K562 (cell line): Measurements from ENCODE around the gene PPP2R1A. TPM values are rescaled to one million over a fixed set of nuclear protein-coding genes. Genes with fewer than 3 reads are reported as not detected.

Experiments used
- ASH1L ChIP-seq: fragments of 450-650 bp; IDR thresholded peaks from 2 replicates; pipeline ENCODE4 v1.6.1; 2018; ENCODE audit warnings: borderline replicate concordance, mild to moderate bottlenecking, low read depth; ENCODE audit not compliant: partially characterized antibody
- CEBPB ChIP-seq: fragments of 450-650 bp; IDR thresholded peaks from 2 replicates; pipeline ENCODE4 v1.6.1; 2016; ENCODE audit warnings: missing genetic modification characterization, missing compliant biosample characterization
- JUND ChIP-seq, 2 experiments: IDR thresholded peaks; 2 replicates in 1 of 2; 3 replicates in 1 of 2; pipeline ENCODE4 v1.6.1; 2011; ENCODE audit warnings: borderline replicate concordance in 2 of 2, low read depth in 2 of 2, low read length in 2 of 2, improper control_type of control experiment in 1 of 2, missing biosample characterization in 1 of 2, missing genetic modification characterization in 1 of 2, missing genetic modification reagents in 1 of 2
- MXI1 ChIP-seq: IDR thresholded peaks from 2 replicates; pipeline ENCODE4 v1.6.1; 2011; ENCODE audit warnings: low read depth, mild to moderate bottlenecking, improper control_type of control experiment, low read length
- RNF2 ChIP-seq: sonication (generic); IDR thresholded peaks from 2 replicates; pipeline ENCODE4 v1.6.1; 2016
- SP1 ChIP-seq: sonication (generic); formaldehyde crosslinking; IDR thresholded peaks from 2 replicates; pipeline ENCODE4 v1.8.1; 2022; ENCODE audit warnings: mild to moderate bottlenecking, missing genetic modification reagents
- ZFX ChIP-seq: sonication (generic); formaldehyde crosslinking; IDR thresholded peaks from 2 replicates; pipeline ENCODE4 v1.8.0; 2022; ENCODE audit warnings: mild to moderate bottlenecking, missing genetic modification reagents, moderate library complexity
- ZNF431 ChIP-seq: sonication (generic); formaldehyde crosslinking; IDR thresholded peaks from 2 replicates; pipeline ENCODE4 v1.8.0; 2022; ENCODE audit warnings: mild to moderate bottlenecking, missing genetic modification reagents
- polyA plus RNA-seq, 8 experiments: library from polyadenylated mRNA; depleted of rRNA in 4 of 8; stranded (reverse) in 5 of 8; unstranded in 3 of 8; fragments of >200 nt; fragmentation: Nextera tagmentation in 2 of 8; fragmentation: Illumina TruSeq in 1 of 8; extraction: Ambion mirVana in 2 of 8; extraction: Trizol in 1 of 8; gene quantifications; 2 replicates each; pipeline versions ENCODE4 v1.2.1 to v1.2.3, GENCODE V29; 2011 to 2014; ENCODE audit warnings: inconsistent platforms in 1 of 8, missing spikeins in 1 of 8
- total RNA-seq, 7 experiments: library from RNA; depleted of rRNA in 6 of 7; stranded (reverse); fragments of >200 nt in 6 of 7; fragmentation: Illumina TruSeq in 2 of 7; extraction: Trizol in 2 of 7; gene quantifications; 2 replicates each; pipeline versions ENCODE4 v1.2.1 to v1.2.3, GENCODE V29; 2011 to 2021; ENCODE audit warnings: low replicate concordance in 1 of 7
- TF ChIP-seq, protein P1 (sequence below): fragments of 450-650 bp; formaldehyde crosslinking; conservative IDR thresholded peaks from 2 replicates; pipeline ENCODE4 v1.4.0; 2022; ENCODE audit warnings: mild to moderate bottlenecking, missing genetic modification characterization
- TF ChIP-seq, protein P2 (sequence below), 2 experiments: fragments of 150-350 bp in 1 of 2; IDR thresholded peaks; 2 replicates each; pipeline ENCODE4 v1.6.1; 2012 to 2016; ENCODE audit warnings: low read depth in 2 of 2, low read length in 2 of 2, mild to moderate bottlenecking in 1 of 2, moderate library complexity in 1 of 2
- TF ChIP-seq, protein P3 (sequence below): sonication (generic); formaldehyde crosslinking; IDR thresholded peaks from 2 replicates; pipeline ENCODE4 v1.8.0; 2022; ENCODE audit warnings: missing genetic modification reagents, mild to moderate bottlenecking, borderline replicate concordance
- TF ChIP-seq, protein P4 (sequence below), 2 experiments: fragments of 200-800 bp in 1 of 2; sonication (Bioruptor generic) in 1 of 2; sonication (generic) in 1 of 2; formaldehyde crosslinking in 1 of 2; IDR thresholded peaks in 1 of 2; conservative IDR thresholded peaks in 1 of 2; 2 replicates each; pipeline versions ENCODE4 v1.5.0 to v1.6.1; 2016 to 2020; ENCODE audit warnings: missing compliant biosample characterization in 1 of 2, missing genetic modification characterization in 1 of 2, missing genetic modification reagents in 1 of 2
- TF ChIP-seq, protein P5 (sequence below): fragments of 450-650 bp; IDR thresholded peaks from 2 replicates; pipeline ENCODE4 v1.6.1; 2016; ENCODE audit warnings: missing biosample characterization, missing genetic modification characterization
- TF ChIP-seq, protein P6 (sequence below): fragments of 250-450 bp; sonication (Bioruptor Pico); IDR thresholded peaks from 2 replicates; pipeline ENCODE4 v1.9.0; 2021; ENCODE audit warnings: mild to moderate bottlenecking

The PPP2R1A gene
- total and polyA plus RNA-seq, 9 of the 15 experiments (the other 6 are each of a cell fraction or from before 2014, with no cell fraction given): 10.1 to 211 (median 70.1) TPM

DNA sequence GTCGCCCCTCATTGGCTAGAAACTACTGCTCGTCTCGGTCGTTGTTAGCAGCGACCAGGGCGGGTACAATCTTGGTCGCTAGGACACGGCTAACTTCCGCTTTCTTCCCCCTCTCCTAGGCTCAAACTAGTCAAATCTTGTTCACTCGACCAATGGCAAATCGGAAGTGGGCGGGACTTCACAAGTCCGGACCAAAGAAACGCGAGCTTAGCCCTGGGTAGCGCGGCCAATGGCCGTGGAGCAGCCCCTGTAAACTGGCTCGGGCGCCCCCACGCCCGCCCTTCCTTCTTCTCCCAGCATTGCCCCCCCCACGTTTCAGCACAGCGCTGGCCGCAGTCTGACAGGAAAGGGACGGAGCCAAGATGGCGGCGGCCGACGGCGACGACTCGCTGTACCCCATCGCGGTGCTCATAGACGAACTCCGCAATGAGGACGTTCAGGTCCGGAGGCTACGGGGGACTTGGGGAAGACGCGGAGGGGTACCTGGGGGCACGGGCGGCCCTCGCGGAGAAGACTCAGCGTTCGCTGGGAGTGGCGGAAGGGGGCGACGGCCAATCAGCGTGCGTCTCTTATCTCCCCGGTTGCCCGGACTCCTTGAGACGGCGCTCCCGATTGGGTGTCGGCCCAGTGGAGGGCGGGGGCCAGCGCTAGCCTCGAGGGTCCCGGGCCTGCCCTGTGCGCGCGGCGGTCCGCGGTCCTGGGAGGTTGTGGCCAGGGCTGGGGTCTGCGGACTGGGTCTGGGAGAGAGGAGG, at the start of gene PPP2R1A (continued):
- TF ChIP-seq JUND (IDR thresholded peaks at IDR 0.05; ENCODE audit: borderline replicate concordance, low read depth, low read length): 0 out of 2 replicates have a peak, but pooled peaks have one; percentile 31
- TF ChIP-seq JUND (tag; IDR thresholded peaks at IDR 0.05; ENCODE audit: borderline replicate concordance, low read depth, low read length): 0 out of 3 replicates have a peak, but pooled peaks have one; percentile 25
- TF ChIP-seq, protein P1, sequence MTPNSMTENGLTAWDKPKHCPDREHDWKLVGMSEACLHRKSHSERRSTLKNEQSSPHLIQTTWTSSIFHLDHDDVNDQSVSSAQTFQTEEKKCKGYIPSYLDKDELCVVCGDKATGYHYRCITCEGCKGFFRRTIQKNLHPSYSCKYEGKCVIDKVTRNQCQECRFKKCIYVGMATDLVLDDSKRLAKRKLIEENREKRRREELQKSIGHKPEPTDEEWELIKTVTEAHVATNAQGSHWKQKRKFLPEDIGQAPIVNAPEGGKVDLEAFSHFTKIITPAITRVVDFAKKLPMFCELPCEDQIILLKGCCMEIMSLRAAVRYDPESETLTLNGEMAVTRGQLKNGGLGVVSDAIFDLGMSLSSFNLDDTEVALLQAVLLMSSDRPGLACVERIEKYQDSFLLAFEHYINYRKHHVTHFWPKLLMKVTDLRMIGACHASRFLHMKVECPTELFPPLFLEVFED (CRISPR knock-in tag): peak; percentile 47; the same call in 1 of the 2 replicates
- peak; percentile 88 for TF ChIP-seq SP1
- TF ChIP-seq, protein P2, sequence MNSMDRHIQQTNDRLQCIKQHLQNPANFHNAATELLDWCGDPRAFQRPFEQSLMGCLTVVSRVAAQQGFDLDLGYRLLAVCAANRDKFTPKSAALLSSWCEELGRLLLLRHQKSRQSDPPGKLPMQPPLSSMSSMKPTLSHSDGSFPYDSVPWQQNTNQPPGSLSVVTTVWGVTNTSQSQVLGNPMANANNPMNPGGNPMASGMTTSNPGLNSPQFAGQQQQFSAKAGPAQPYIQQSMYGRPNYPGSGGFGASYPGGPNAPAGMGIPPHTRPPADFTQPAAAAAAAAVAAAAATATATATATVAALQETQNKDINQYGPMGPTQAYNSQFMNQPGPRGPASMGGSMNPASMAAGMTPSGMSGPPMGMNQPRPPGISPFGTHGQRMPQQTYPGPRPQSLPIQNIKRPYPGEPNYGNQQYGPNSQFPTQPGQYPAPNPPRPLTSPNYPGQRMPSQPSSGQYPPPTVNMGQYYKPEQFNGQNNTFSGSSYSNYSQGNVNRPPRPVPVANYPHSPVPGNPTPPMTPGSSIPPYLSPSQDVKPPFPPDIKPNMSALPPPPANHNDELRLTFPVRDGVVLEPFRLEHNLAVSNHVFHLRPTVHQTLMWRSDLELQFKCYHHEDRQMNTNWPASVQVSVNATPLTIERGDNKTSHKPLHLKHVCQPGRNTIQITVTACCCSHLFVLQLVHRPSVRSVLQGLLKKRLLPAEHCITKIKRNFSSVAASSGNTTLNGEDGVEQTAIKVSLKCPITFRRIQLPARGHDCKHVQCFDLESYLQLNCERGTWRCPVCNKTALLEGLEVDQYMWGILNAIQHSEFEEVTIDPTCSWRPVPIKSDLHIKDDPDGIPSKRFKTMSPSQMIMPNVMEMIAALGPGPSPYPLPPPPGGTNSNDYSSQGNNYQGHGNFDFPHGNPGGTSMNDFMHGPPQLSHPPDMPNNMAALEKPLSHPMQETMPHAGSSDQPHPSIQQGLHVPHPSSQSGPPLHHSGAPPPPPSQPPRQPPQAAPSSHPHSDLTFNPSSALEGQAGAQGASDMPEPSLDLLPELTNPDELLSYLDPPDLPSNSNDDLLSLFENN (IDR thresholded peaks at IDR 0.05; ENCODE audit: low read depth in 2 of 2, low read length in 2 of 2): peak in 1 of 2 experiments; percentile 42; a peak in 1 of 4 replicates
- TF ChIP-seq, protein P3, sequence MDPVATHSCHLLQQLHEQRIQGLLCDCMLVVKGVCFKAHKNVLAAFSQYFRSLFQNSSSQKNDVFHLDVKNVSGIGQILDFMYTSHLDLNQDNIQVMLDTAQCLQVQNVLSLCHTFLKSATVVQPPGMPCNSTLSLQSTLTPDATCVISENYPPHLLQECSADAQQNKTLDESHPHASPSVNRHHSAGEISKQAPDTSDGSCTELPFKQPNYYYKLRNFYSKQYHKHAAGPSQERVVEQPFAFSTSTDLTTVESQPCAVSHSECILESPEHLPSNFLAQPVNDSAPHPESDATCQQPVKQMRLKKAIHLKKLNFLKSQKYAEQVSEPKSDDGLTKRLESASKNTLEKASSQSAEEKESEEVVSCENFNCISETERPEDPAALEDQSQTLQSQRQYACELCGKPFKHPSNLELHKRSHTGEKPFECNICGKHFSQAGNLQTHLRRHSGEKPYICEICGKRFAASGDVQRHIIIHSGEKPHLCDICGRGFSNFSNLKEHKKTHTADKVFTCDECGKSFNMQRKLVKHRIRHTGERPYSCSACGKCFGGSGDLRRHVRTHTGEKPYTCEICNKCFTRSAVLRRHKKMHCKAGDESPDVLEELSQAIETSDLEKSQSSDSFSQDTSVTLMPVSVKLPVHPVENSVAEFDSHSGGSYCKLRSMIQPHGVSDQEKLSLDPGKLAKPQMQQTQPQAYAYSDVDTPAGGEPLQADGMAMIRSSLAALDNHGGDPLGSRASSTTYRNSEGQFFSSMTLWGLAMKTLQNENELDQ (CRISPR knock-in tag): no peak
- peak; percentile 99 for TF ChIP-seq MXI1
- TF ChIP-seq, protein P4, sequence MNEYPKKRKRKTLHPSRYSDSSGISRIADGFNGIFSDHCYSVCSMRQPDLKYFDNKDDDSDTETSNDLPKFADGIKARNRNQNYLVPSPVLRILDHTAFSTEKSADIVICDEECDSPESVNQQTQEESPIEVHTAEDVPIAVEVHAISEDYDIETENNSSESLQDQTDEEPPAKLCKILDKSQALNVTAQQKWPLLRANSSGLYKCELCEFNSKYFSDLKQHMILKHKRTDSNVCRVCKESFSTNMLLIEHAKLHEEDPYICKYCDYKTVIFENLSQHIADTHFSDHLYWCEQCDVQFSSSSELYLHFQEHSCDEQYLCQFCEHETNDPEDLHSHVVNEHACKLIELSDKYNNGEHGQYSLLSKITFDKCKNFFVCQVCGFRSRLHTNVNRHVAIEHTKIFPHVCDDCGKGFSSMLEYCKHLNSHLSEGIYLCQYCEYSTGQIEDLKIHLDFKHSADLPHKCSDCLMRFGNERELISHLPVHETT (CRISPR knock-in tag; conservative IDR thresholded peaks at IDR 0.05 in 1 of 2, IDR thresholded peaks at IDR 0.05 in 1 of 2): peak in 1 of 2 experiments; percentile 9; a peak in 1 of 4 replicates
- TF ChIP-seq RNF2: peak; percentile 68; the same call in 1 of the 2 replicates
- TF ChIP-seq ZFX (CRISPR knock-in tag): peak; percentile 85
- peak; percentile 20; the same call in 1 of the 2 replicates for TF ChIP-seq ZNF431 (CRISPR knock-in tag)
- TF ChIP-seq, protein P5, sequence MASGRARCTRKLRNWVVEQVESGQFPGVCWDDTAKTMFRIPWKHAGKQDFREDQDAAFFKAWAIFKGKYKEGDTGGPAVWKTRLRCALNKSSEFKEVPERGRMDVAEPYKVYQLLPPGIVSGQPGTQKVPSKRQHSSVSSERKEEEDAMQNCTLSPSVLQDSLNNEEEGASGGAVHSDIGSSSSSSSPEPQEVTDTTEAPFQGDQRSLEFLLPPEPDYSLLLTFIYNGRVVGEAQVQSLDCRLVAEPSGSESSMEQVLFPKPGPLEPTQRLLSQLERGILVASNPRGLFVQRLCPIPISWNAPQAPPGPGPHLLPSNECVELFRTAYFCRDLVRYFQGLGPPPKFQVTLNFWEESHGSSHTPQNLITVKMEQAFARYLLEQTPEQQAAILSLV (tag): no peak
- TF ChIP-seq, protein P6, sequence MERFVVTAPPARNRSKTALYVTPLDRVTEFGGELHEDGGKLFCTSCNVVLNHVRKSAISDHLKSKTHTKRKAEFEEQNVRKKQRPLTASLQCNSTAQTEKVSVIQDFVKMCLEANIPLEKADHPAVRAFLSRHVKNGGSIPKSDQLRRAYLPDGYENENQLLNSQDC: no peak
- no peak for TF ChIP-seq CEBPB (tag)
- peak; percentile 74 for TF ChIP-seq ASH1L
